ENCODE results near the gene KIF16B.
"Not testable (repeated sequence)": the region's sequence is repeated elsewhere in the genome, so short reads cannot be mapped to it uniquely, and the experiment has no call there.

KIF16B gene

GRCh38 chr20:16553684-16554083 is 19.6 kb downstream of the KIF16B start:
- DNase-seq: no peak

GRCh38 chr20:16553101-16553500 is 20.1 kb downstream of the KIF16B start:
- DNase-seq: no peak

- no peak for DNase-seq
Measured at GRCh38 chr20:16552015-16552414, 21.2 kb downstream of the KIF16B start.

DNA sequence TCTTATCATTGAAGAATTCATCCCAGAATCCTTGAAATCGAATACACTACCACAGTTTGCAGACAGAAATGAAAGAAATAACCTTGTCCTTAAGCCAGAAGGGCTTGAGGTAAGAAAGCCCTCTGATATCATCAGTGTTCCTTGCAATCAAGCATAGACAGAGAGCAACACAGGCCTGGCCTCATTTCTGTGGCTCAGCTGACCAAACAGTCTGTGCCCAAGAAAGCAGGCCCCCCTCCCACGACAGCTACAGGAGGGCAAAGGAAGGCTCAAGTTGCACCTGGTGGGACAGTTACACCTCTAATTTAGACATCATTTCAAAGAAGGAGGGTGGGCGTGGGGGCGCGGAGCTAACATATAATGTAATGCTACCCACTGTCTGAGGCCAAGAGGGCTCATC is 21.6 kb downstream of the KIF16B start:
- no peak for DNase-seq

GRCh38 chr20:16548068-16548672 is 25.1 kb downstream of the KIF16B start:
- DNase-seq: no peak

GRCh38 chr20:16544949-16545348 is 28.3 kb downstream of the KIF16B start:
- no peak for DNase-seq

DNA sequence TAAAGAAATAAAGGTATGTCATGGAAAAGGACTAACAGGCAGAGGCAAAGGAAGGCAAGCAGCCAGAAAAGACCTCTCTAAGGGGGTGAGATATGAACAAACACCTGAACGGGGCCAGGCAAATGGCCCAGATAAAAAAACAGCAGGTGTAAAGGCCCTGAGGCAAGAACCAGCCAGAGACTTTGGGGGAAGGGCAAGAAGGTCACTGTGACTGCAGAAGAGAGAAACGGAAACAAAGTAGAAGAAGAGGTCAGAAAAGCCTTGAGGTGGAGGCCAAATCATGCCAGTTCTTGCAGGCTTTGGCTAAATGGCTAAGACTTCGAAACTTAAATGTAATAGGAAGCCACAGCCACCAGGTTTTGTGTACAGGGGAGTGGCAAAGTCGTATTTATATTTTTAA is 30.8 kb downstream of the KIF16B start:
- DNase-seq: no peak

DNA sequence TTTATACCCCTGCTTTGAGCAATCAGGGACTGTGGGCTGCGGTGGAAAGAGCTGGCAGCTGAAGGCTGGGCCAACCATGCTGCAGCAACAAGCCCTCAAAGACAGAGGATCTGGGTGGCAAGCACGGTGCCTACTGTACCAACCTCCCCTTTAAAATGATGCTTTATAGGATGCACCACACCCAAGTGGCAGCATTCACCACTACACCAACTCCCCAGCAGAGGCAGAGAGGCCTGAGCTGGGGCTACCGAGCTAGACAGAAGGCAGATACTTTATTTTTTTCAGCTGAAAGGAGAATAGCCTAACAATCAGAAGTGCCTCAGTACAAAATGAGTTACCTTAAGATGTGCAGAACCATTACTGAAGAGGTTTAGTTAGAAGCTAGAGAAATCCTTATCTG is 31.4 kb downstream of the KIF16B start:
- DNase-seq: no peak

DNA sequence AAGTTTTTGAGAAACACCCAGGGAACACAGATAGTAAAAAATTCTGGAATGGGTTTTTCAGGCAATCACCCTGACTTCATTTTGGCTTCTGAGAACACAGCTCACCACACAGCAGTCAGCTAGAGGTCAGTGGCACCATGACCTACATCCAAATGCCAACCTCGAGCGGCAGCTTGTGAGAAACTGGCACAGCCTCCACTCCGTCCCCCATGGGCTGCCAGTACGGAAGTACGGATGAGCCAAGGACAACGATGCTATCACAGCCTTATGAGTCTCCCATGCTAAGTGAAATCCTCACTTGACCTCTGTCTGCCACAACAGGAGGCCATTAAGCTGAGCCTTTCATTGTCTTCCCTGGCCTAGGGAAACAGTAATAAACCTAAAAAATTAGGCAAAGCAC is 32.0 kb downstream of the KIF16B start:
- DNase-seq: no peak

- DNase-seq: no peak
Measured at GRCh38 chr20:16539280-16540021, 33.8 kb downstream of the KIF16B start.

- DNase-seq: no peak
Measured at GRCh38 chr20:16538779-16539178, 34.5 kb downstream of the KIF16B start.

DNA sequence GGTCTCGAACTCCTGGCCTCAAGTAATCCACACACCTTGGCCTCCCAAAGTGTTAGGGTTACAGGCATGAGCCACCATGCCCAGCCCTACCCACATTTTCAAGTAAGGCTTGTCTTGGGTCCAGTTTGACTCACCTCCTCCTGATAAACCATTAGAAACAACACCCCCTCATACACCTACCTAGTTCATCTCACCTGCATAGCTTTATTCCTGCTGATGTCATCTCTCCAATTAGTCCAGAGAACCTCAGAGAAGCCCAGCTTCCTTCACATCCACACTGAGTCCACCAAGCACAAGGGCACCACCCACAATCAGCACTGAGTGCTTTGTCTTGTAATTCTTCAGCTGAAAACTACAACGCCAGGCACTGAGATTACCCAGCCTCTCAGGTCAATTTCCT is 35.3 kb downstream of the KIF16B start:
- no peak for DNase-seq

- DNase-seq: no peak
Measured at GRCh38 chr20:16537025-16537665, 36.1 kb downstream of the KIF16B start.

DNA sequence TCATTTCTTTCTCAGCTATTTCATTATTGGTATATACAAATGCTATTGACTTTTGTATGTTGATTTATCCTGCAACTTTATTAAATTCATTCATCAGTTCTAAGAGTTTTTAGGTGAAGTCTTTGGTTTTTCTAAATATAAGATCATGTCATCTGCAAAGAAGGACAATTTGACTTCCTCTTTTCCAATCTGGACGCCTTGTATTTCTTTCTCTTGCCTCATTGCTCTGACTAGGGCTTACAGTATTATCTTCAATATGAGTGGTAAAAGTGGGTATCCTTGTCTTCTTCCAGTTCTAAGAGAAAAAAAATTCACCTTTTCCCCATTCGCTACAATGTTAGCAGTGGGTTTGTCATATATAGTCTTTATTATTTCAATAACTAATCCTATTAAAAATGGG is 38.0 kb downstream of the KIF16B start:
- DNase-seq: no peak

DNA sequence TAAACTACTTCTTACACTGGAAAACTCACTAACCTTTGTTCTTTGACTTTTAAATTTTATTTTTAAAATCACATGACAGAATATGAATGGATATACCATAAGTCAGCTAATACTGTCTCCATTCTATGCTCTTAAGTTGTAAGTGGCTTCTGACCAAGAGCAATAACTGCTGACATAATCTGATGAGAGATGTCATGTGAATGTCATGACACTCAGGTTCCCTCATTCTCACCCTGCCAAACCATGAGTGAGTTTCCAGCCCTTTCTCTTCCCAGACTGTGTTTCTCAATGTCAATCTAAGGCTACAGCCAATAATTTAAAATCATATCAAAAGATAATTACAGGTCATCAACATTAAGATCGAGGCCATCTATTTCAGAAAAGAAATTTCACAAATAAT is 39.7 kb downstream of the KIF16B start:
- DNase-seq: no peak

- no peak for DNase-seq
Measured at GRCh38 chr20:16531485-16531884, 41.8 kb downstream of the KIF16B start.

GRCh38 chr20:16530201-16530681 is 43.0 kb downstream of the KIF16B start:
- DNase-seq: no peak

DNA sequence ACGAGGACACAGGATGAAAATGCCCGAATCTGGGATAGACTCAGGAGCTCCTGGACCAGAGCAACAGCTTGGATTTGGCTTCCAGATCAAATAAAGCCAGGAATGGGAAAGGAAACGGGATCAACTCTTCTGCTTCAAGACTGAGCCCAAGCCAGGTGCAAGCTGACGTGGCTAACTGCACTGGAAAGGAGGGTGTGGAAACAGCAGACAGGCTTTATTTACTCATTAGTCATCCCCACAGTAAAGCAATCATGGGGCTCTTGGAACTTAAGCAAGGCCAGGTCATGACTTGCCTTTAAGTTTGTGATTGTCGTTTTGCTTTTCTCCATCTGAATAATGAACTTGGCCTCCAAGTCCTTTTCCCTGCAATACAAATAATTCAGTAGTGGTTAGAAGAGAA is 45.2 kb downstream of the KIF16B start:
- DNase-seq: no peak

- no peak for DNase-seq
Measured at GRCh38 chr20:16527438-16527837, 45.8 kb downstream of the KIF16B start.

DNA sequence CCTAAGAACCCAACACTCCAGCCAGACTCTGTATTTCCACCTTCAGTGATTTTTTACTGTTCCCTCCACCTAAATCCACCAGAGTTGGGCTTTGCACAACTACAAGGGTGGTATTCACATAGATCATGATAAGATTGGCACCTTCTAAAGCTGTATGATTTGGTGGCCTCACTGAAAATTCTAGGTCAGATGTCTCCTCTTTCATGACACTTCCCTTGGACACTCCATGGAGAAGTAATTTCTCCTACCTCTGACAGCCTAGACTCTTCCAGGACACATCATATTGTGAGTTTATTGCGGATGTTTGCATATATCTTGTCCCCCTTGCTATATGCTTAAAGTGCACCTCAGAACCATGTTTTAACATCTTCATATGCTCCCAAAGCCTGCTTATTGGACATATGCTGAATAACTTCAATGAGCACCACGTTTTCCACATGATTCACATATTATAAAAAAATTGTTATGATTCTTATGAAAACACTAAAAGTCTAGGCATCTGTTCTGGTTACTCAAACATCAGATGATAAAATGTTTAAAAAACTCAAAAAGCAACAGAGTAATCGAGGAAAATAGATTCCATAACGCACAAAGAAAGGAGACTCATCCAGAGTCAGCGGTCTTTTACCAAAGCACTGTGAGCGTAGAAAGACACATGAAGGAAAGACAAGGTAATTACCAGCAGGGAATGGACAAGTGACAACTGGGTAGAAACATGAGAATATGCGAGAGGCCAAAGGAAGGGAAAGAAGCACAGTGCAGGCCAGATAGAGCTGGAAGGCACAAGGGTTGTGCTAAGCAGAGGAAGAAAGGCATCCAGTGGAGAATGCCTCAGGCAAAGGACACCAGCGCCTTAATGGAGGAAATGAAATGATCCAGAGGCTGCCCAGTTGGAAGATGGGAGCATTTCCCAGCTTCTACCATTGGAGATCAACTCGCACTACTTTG is 46.5 kb downstream of the KIF16B start:
- DNase-seq: no peak

GRCh38 chr20:16522651-16523050 is 50.6 kb downstream of the KIF16B start:
- not testable (repeated sequence) for DNase-seq

DNA sequence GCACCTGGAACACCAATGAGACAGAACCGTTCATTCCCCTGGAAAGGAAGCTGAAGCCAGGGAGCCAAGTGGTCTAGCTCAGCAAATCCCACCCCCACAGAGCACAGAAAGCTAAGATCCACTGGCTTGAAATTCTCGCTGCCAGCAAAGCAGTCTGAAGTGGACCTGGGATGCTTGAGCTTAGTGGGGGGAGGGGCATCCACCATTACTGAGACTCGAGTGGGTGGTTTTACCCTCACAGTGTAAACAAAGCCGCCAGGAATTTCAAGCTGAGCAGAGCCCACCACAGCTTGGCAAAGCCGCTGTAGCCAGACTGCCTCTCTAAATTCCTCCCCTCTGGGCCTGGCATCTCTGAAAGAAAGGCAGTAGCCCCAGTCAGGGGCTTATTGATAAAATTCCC is 53.1 kb downstream of the KIF16B start:
- DNase-seq: no peak

GRCh38 chr20:16519673-16520072 is 53.6 kb downstream of the KIF16B start:
- DNase-seq: not testable (repeated sequence)
